ENCODE measurements around the gene TMEM41B. TPM values are rescaled to one million over a fixed set of nuclear protein-coding genes. Genes with fewer than 3 reads are reported as not detected.
A peak's percentile ranks its signal among the peaks of the same experiment; 100 is the strongest.

TMEM41B gene
- total RNA-seq, 2 experiments from 2014 or later, result 41.4 to 42.7 TPM

DNA sequence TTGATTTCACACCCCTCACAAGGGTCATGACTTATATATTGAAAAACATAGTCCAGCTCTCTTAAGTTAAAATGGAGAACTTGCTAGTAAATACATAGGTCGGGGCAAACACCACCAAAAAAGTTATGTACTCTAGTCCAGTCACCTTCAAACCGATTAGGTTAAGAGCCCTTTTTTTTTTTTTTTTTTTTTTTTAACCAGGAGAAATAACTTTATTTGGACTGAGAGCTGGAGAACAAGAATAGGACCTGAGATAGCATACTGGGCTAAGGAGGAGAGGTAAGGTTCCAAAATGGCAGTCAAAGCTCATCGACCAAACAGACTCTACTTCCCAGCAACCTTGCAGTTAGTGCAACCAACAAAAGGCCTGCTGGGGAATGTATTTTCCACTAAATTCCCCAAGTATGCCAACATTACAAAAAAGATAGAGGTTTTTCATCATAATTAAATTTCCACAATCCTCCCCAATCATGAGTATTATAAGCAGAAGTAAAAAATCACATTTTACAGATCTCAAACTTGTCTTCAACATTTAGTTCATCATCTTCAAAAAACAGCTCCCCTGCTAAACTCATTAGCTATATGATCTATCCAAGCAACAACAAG lies 3.8 kb downstream of the TMEM41B start:
- Mint-ChIP-seq H3K4me3 (peak overlapping the region; percentile 70), H3K27ac (peak overlapping the region; percentile 4), H3K27me3 (no peaks in the 10 kb centered on the region), H3K9me3 (no peaks in the 10 kb centered on the region), H3K4me1 (ENCODE audit: low read depth) (peaks cover 63% of the 10 kb centered on the region), H3K36me3 (ENCODE audit: low read depth) (peaks cover 38% of the 10 kb centered on the region)
- POLR2A ChIA-PET, result interaction anchor here (1.4 to 1.6 kb wide), 3 partner anchors 11 to 33 kb away, joined by 3 to 4 read pairs (median 4); no protein-coding TSS in a partner anchor
- H3K9me3 ChIP-seq (ENCODE audit: control insufficient read depth in 1 of 2, insufficient read depth in 1 of 2, low read length in 2 of 2), result no peaks in the 10 kb centered on the region
- CTCF ChIA-PET, result interaction anchor here (0.7 kb wide), 1 partner anchor 11 kb away, joined by 3 read pairs; no protein-coding TSS in a partner anchor
- peaks cover 24% of the 10 kb centered on the region for H3K4me1 ChIP-seq (ENCODE audit: insufficient read depth, low read length)
- intact Hi-C loops (cut with DNase I, micrococcal nuclease), result loop anchor here (5.0 to 10.0 kb wide), 4 partner anchors 43 to 1497 kb away; partner anchors contain the start of genes DENND5A (in 1 of the 2), EIF4G2 (in 1 of the 2), RPL27A (in 1 of the 2) and TRIM66 (in 1 of the 2)
- ATAC-seq (ENCODE audit: poor library complexity), result no peak
- no peak overlapping the region for H3K4me3 ChIP-seq (ENCODE audit: low read length)
- no peak for DNase-seq
- H3K36me3 ChIP-seq (ENCODE audit: insufficient read depth, low read length), result no peaks in the 10 kb centered on the region
- TF ChIP-seq, protein P1, sequence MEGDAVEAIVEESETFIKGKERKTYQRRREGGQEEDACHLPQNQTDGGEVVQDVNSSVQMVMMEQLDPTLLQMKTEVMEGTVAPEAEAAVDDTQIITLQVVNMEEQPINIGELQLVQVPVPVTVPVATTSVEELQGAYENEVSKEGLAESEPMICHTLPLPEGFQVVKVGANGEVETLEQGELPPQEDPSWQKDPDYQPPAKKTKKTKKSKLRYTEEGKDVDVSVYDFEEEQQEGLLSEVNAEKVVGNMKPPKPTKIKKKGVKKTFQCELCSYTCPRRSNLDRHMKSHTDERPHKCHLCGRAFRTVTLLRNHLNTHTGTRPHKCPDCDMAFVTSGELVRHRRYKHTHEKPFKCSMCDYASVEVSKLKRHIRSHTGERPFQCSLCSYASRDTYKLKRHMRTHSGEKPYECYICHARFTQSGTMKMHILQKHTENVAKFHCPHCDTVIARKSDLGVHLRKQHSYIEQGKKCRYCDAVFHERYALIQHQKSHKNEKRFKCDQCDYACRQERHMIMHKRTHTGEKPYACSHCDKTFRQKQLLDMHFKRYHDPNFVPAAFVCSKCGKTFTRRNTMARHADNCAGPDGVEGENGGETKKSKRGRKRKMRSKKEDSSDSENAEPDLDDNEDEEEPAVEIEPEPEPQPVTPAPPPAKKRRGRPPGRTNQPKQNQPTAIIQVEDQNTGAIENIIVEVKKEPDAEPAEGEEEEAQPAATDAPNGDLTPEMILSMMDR (IDR thresholded peaks at IDR 0.05), result no peak
- H3K27me3 ChIP-seq (ENCODE audit: control insufficient read depth in 1 of 2, insufficient read depth in 2 of 2, low read length in 2 of 2), result no peaks in the 10 kb centered on the region
- no peak overlapping the region for H3K27ac ChIP-seq (ENCODE audit: low read depth in 1 of 2, low read length in 2 of 2)

DNA sequence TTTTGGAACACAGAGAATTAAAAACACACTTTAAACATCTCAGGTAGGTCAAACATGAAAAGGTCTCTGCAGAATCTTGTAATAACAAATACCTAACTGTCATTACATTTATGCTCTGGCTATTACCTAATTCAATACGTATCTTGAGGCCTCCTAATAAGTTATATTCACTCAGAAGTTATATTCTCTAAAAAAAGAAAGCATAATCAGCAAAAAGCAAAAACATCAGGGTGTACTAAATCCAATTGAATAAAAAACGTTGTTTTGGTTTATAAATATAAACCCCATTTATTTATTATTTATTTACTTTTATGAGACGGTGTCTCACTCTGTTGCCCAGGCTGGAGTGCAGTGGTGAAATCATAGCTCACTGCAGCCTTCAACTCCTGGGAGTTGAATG lies 10.2 kb downstream of the TMEM41B start:
- Mint-ChIP-seq H3K27ac (no peak overlapping the region), H3K9me3 (no peaks in the 10 kb centered on the region), H3K36me3 (ENCODE audit: low read depth) (peaks cover 14% of the 10 kb centered on the region), H3K4me3 (no peak overlapping the region), H3K4me1 (ENCODE audit: low read depth) (peaks cover 25% of the 10 kb centered on the region), H3K27me3 (no peaks in the 10 kb centered on the region)
- Histone ChIP-seq H3K4me1 (ENCODE audit: insufficient read depth, low read length) (peaks cover 2% of the 10 kb centered on the region), H3K27ac (ENCODE audit: low read depth in 1 of 2, low read length in 2 of 2) (no peak overlapping the region), H3K4me3 (ENCODE audit: low read length) (no peak overlapping the region), H3K36me3 (ENCODE audit: insufficient read depth, low read length) (no peaks in the 10 kb centered on the region), H3K9me3 (ENCODE audit: control insufficient read depth in 1 of 2, insufficient read depth in 1 of 2, low read length in 2 of 2) (no peaks in the 10 kb centered on the region), H3K27me3 (ENCODE audit: control insufficient read depth in 1 of 2, insufficient read depth in 2 of 2, low read length in 2 of 2) (no peaks in the 10 kb centered on the region)
- ChIA-PET CTCF (no interaction called here), POLR2A (no interaction called here)
- no peak for DNase-seq
- TF ChIP-seq, protein P1 (IDR thresholded peaks at IDR 0.05), result no peak
- no peak for ATAC-seq (ENCODE audit: poor library complexity)
- intact Hi-C loops (cut with DNase I, micrococcal nuclease), result no loop called here

DNA sequence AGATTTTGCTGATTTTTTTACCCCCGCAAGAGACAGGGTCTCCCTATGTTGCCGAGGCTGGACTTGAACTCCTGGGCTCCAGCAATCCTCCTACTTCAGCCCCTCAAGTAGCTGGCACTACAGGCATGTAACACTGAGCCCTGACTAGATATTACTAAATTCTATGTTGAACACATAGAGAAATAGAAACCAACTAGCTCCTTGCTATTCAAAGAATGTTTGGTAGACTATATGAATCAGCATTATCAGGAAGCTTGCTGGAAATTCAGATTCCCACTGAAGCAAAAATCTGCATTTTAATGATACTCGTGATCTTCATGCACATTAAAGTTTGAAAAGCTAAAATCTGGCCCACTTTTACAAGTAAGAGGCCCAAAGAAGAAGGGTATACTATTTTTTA lies 11.9 kb downstream of the TMEM41B start:
- Histone ChIP-seq H3K9me3 (ENCODE audit: control insufficient read depth in 1 of 2, insufficient read depth in 1 of 2, low read length in 2 of 2) (no peaks in the 10 kb centered on the region), H3K27me3 (ENCODE audit: control insufficient read depth in 1 of 2, insufficient read depth in 2 of 2, low read length in 2 of 2) (no peaks in the 10 kb centered on the region), H3K4me3 (ENCODE audit: low read length) (no peak overlapping the region), H3K36me3 (ENCODE audit: insufficient read depth, low read length) (peaks cover 10% of the 10 kb centered on the region), H3K27ac (ENCODE audit: low read depth in 1 of 2, low read length in 2 of 2) (no peak overlapping the region), H3K4me1 (ENCODE audit: insufficient read depth, low read length) (no peaks in the 10 kb centered on the region)
- POLR2A ChIA-PET, result interaction anchor here (1.2 to 1.3 kb wide), 2 partner anchors 13 to 26 kb away, joined by 4 to 5 read pairs; no protein-coding TSS in a partner anchor
- no peak overlapping the region for H3K27ac Mint-ChIP-seq
- ATAC-seq (ENCODE audit: poor library complexity) (no peak), DNase-seq (no peak)
- intact Hi-C loops (cut with DNase I, micrococcal nuclease), result no loop called here
- H3K9me3 Mint-ChIP-seq, result no peaks in the 10 kb centered on the region
- no peak overlapping the region for H3K4me3 Mint-ChIP-seq
- H3K27me3 Mint-ChIP-seq, result no peaks in the 10 kb centered on the region
- CTCF ChIA-PET, result no interaction called here
- peaks cover 18% of the 10 kb centered on the region for H3K4me1 Mint-ChIP-seq (ENCODE audit: low read depth)
- TF ChIP-seq, protein P1 (IDR thresholded peaks at IDR 0.05), result no peak
- H3K36me3 Mint-ChIP-seq (ENCODE audit: low read depth), result peaks cover 11% of the 10 kb centered on the region
